ENCODE results near the gene INPP4B.

Gene INPP4B

GRCh38 chr4:142567620-142568451 lies 278.3 kb downstream of the INPP4B start:
- peak in 1 of 2 donors; percentile 39 for DNase-seq

DNA sequence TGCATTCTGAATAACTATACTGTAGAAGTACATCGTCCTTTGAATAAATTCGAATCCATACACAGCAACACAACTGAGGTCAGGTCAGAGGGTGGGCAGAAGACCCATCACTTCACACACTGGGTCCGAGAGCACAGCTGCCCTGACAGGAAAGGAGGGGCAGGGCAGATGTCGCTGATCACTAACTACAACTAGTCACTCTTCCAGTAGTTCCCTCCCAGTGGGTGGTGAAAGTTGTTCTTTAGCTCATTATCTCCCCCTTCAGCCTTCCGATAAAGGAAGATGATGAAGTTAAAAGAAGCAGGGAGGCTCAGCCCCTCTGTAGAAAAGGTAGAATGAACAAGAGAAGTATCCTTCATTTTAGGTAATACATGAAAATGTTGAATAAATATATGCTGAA lies 278.9 kb downstream of the INPP4B start:
- peak; percentile 37 to 75 for DNase-seq

GRCh38 chr4:142566777-142567176 lies 279.3 kb downstream of the INPP4B start:
- peak in 1 of 2 donors; percentile 47 for DNase-seq

- no peak for DNase-seq
Measured at GRCh38 chr4:142566243-142566642, 279.9 kb downstream of the INPP4B start.

- DNase-seq: peak; percentile 9 to 67
Measured at GRCh38 chr4:142565771-142566170, 280.3 kb downstream of the INPP4B start.

- no peak for DNase-seq
Measured at GRCh38 chr4:142563682-142564291, 282.3 kb downstream of the INPP4B start.

DNA sequence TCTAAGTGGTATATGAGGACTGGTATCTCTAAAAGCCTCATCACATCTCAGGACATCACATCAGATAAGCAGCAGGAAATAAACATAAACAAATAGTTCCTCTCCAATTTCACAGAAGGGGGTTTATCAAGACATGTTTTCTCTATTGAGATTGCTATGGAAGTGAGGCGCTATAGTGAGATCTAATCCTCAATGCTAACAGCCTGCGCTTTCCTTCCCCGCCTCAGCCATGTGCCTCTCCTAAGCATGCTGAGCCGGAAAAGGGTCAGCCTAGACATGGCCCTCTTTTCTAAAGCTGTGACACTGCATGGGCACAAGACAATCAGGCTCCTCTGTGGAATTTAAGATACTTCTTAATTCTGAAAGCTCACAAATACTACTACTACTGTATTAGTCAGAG lies 286.1 kb downstream of the INPP4B start:
- peak in 1 of 2 donors; percentile 16 for DNase-seq

- DNase-seq: no peak
Measured at GRCh38 chr4:142558851-142559250, 287.2 kb downstream of the INPP4B start.

DNA sequence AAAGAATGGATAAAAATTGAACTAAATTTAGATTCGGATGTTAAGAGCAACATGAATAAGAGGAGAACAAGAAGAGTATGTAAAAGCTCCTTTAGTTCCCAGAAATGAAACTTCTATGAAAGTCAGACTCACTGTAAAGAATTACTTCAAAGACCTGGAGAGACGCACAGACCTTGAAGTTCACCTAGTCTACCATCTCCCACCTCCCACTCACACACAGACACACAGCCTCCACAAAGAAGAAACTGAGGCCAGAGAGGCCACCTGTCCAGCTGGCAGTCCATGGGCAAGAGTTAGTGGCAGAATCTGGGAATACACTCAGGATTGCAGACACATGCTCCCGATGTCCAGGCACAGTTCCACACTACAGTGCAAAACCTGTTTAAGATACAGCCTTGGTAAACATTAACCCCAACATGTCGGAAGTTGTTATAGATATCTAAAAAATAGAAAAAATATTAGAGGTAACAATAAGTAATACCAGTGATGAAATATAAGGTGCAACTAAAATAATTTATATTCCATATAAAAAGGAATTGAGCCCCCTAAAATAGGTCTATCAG lies 288.8 kb downstream of the INPP4B start:
- DNase-seq: no peak

DNA sequence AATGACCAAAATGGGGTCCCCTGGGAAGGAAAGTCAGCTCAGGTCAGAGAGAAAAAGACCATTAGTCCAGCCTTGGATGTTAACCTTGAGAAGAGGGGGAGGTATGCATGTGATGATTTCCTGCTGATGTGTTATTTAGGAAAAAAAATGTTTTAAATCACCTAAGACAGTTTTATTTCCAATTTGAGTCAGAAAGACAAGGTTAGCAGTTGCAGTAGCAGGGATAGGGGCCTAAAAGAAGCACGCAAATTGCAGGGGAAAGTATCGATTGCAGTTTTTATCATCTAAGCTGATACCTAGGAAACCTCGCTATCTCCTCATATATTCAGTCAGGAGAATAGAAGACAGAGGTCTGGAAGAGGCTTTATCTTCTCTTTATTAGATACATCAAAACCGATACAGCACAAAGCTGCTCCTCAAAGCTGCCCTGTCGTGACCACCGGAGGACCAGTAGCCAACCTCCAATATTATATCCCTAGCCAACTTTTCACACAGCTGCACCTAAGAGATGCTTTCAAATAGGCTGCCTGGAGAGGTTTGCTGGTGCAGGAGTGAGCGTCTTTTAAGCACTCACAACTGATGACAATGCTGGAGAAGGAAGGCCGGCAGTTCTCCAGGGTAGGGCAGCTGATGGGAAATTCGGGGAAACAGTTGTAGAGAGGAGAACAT lies 289.4 kb downstream of the INPP4B start:
- DNase-seq: no peak

GRCh38 chr4:142556048-142556447 lies 290.1 kb downstream of the INPP4B start:
- no peak for DNase-seq

DNA sequence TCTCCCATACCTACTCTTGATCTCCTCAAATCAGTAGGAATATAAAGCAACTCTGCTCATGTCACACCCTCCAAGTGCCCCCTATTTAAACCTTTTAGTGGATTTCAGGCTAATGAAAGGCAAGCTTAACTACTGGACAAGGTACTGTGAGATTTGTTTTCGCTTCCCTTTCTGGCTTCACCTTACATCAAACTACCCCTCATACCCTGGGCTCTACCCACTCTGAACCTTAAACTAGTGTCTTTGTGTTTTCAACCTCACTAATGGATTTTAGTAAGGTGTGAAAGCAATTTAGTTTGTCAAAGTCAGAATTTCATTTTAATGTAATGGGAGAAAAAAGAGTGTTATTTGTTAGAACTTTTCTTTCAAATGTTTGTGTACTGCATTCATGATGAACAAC lies 291.7 kb downstream of the INPP4B start:
- no peak for DNase-seq

DNA sequence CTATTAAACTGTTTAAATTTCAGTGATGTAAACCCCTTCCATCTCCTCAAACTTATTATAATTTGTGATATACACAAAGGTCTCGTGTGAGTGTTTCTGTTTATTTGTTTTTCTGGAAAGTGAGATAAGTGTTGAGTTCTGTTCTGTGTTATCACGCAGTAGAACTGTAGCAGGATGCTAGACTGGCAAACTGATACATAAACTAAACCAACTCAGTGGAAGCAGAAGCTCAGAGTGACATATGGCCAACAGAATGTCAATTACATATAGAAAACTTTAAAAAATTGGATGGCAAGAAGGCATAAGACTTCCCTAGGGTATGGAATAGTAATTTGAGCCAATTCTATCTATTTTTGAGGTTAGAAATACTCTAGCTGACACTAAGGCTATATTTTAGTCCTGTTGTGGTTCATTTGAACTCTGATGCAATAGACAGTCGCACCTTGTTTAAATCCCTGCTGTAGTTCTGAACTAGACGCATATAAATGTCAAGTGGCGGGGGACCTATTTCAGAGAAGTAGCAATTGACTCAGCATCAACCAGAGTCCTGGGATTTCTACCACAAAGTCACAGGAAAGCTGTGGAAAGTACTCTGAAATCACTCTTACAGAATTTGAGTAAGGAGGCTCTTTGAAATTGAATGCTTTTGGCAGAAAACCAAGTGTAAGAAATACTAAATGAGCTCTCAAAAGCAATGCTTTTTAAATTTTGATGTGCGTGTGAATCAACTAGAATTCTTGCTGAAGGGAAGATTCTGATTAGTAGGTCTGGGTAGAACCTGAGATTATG lies 294.4 kb downstream of the INPP4B start:
- DNase-seq: no peak

- DNase-seq: no peak
Measured at GRCh38 chr4:142550965-142551364, 295.1 kb downstream of the INPP4B start.

DNA sequence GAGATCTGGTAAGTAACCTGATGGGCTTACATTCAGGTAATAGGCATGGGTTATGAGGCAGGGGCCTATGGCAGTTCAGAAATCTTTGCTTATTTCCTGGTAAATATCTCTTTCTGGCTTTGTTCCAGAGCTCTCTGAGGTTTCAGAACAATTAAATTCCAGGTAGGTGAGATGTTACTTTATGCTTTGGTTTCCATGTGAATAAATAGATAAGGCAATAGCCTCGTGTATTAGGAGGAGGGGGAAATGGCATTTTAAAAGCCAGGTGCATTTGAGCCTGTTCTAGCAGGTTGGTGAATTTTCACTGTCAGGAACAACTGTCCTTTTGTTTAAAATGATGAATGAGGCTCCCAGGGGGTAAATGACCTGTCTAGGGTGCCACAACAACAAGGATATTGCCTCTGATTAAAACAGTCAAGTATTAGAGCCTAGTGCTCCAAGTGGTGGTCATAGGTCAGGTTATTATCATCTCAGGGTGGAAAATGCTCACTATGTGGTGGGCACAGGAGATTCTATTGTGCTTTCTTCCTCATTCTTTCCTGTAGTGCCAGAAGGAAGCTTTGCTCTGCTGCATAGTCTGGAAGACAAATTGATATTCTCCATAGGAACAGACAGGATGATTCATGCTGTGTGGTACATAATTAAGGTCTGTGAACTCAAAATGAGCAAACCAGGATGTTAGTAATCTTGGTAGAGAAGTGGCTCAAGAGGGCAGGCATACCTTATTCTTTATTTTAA lies 296.2 kb downstream of the INPP4B start:
- no peak for DNase-seq

GRCh38 chr4:142549248-142549647 lies 296.9 kb downstream of the INPP4B start:
- DNase-seq: no peak

- DNase-seq: no peak
Measured at GRCh38 chr4:142548491-142548890, 297.6 kb downstream of the INPP4B start.

GRCh38 chr4:142547974-142548373 lies 298.1 kb downstream of the INPP4B start:
- no peak for DNase-seq

- DNase-seq: no peak
Measured at GRCh38 chr4:142544594-142544993, 301.5 kb downstream of the INPP4B start.

- DNase-seq: no peak
Measured at GRCh38 chr4:142544039-142544438, 302.1 kb downstream of the INPP4B start.

GRCh38 chr4:142540483-142540804 lies 305.7 kb downstream of the INPP4B start:
- DNase-seq: no peak
